OCI-M2 (cell line): ENCODE measurements around the gene CTSC.
"Not testable (repeated sequence)": the region's sequence is repeated elsewhere in the genome, so short reads cannot be mapped to it uniquely, and the experiment has no call there.

Source experiments
- DNase-seq: peaks from one replicate; lab custom pipeline; 2025; ENCODE audit not compliant: unreplicated experiment; lab: John Stamatoyannopoulos, UW

CTSC gene

DNA sequence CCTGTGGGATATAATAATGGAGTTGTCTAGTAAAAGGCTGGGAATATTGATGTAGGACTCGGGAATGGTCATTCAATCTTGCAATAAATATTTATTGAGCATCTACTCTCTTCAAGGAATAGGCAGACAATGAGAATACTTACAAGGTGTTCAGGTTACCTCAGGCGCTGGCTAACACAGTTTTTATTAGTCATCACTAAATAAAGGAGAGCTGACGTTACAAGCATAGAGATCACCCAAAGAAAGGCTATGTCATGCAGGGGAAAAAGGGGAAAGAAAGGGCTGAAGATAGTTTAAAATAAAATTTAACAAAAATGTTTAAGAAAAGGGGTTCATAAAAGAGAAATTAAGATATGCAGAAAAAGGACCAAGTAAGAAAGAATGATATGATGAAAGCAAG, 15.8 kb upstream of the CTSC start:
- DNase-seq = no peak

DNA sequence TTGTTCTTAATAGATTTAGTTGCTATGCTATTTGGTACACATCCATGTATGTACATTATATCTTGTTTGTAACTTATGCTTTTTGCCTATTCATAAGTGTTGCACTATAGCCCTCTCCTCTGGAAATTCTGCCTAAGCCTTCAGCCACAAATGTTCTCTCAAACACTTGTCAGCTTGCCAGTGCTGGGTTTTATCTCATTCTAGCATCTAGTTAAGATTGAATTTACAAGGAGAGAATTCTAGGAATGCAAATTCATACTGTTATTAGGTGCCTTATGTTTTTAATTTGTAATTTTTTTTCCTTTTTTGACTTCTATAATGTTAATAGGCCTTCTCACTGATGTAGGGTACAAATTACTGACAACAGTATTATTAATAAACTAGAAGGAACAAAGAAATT, 14.6 kb upstream of the CTSC start:
- DNase-seq = no peak

DNA sequence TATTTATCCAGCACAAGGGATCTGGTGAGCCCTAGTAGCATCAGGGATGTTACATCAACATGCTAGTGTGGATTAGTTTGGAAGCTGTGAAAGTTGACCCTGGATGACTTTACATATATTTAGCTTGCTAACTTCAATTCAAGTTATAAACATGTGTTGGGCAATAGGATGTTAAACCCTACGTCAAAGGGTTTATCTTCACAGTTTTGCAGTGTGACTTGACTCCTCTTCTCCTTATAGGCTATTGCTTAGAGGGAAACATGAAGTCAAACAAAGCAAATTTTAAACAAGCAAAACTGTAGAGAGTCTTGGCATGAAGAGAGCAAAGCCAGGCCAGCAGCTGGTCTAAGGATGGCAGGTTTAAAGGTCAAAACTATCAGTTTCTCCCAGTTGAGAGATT, 11.3 kb upstream of the CTSC start:
- no peak for DNase-seq

DNA sequence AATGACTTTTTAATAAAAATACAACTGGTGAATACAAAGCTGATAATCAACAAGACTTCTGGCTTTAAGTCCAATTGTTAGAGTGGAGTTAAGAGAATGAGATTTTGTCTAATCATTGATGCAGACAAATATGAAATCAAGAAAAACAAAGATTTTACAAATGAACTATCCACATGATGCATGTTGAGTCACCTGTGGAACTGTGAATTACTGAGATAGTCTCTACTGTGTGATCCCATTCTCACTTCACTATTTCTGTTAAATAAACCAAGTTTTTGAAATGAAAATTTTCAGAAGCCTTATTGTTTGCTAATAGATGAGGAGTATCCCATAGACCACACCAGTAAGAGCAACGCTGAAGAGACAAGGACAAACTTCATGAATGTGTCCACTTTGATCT, 8.4 kb upstream of the CTSC start:
- no peak for DNase-seq

DNA sequence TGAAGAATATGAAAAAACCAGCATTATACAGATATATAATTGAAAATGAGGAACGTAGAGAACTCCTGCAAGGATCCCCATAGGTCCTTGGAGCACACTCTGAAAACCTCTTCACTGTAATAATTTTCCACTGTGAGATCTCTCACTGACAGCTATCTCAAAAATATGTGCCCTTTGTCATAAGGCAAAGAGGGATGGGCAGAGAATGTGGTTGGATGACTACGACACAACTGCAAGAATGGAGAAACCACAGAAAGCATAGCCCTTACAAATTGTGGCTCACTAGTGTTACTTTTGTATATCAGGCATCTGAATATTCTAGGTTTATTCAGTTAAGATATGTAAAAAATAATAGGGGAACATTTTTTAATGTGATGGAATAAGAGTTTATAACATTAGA, 7.9 kb upstream of the CTSC start:
- no peak for DNase-seq

DNA sequence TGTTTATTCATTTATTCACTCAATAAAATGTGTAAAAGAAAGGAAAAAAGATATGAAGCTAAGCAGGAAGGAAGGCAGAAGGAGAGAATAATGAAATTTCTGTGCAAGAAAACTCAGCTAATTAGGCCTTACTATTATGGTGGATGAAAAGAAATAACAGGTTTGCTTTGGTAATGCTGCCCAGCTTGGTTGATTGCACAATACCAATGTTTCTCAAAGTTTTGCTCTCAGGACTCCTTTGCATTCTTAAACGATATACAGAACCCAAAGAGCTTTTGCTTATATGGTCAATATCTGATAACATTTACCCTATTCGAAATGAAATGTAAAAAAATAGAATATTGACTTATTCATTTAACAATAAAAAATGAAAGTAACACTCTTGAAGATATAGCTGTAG, 7.3 kb upstream of the CTSC start:
- no peak for DNase-seq

DNA sequence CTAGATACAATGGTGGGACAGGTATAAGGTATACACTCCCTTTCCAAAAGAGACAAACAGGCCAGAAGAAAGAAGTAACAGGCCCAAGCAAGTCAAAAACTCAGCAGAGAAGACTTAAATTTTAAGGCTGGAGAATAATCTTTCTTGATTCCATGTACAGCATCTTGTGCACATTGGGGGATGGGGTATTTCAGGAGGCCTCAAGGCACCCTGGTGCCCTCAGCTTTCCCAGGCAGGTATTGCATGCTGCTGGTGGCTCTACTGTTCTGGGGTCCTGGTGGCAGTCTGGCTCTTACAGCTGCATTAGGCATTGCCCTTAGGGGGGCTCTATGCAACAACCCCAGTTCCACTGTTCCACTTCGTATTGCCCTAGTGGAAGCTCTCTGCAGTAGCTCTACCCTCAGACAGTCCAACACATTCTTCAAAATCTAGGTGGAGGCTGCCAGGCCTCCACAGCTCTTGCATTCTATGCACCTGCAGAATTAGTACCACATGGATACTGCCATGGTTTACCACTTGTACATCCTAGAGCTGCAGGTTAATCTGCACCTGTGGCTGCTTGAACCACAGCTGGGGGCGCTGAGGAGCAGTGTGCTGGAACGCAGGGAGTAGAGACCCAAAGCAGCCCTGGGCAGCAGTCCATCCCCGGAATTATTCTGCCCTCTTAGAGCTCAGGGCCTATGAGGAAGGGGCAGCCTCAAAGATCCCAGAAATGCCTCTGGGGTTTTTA, 4.2 kb upstream of the CTSC start:
- DNase-seq = no peak

DNA sequence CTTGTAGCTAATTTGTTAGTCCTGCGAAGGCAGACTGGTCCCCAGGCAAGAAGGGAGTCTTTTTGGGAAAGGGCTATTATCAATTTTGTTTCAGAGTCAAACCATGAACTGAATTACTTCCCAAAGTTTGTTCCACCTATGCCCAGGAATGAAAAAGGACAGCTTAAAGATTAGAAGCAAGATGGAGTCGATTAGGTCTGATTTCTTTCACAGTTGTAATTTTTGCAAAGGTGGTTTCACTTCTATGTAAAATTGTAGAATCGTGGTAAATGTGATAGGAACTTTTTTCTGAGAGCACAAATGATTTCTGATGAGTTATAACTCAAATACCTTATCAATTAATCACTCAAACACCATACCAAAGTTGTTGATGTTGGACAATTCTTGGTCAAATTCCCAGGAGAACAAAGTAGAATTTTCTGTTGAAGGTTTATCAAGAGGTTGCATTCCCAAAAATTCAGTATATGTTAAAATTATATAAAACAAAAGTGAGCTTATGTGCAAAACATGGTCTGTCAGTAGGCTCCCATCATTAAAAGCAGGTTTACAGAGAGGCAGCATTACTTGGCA, 2.9 kb upstream of the CTSC start:
- no peak for DNase-seq

DNA sequence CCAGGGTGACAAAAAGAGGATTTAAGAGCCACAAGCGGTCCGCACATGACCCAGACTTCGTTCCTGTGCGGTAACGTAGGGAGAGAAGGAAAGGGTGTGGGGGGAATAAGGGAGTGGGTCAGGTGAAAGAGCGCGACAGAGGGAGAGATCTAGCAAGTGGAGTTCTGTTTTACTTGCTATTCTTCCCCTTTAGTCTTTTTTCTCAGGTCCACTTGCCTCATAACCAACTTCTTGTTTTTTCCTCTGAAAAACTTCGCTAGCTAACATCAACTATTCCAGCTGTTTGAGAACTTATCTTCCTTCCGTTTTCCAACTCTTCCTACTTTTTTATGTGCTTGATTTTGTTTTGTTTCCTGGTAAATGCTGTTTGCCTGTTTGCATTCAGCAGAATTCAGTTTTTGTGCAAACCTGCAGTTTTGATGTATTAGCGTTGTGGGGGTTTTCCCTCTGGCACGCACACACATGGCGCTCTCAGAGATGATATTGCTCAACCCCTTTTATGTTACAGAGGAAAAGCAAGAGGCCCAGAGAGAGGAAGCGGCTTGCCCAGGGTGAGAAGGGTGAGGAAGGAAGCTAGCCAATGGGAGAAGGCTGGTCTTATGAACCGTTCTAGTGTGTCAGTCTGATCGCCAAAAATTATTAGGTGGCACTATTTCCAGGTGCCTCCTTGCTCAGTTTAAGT, 592 bp upstream of the CTSC start:
- DNase-seq = no peak

DNA sequence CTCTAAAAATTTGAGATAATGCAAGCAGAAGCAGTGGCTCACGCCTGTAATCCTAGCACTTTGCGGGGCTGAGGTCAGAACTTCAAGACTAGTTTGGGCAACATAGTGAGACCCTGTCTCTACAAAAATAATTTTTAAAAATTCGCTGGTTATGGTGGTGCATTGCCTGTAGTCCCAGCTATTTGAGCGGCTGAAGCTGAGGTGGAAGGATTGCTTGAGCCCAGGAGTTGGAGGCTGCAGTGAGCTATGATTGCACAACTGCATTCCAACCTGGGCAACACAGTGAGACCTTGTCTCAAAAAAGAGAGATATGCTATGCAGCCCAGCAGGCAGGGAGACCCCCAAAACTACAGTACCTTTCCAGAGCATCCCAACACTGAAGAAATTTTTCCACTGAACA, 2.3 kb downstream of the CTSC start:
- DNase-seq = no peak

DNA sequence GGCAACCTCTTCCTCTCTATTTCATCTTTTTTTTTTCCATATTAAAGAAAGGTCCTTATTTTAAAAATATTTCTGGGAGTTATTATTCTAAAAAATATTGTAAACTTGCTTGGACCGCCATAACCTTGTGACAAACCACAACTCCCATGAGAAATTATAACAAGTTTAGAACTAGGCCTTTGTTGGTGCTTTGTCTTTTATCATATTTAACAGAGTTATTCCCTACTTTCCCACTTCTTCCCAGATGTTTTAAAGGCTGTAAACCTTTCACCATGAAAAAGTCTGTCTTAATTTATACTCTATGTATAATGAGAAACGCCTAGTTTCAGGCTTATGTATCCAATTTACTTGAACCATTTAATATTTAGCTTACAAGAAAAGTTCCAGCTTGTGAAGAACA, 3.7 kb downstream of the CTSC start:
- DNase-seq = no peak

DNA sequence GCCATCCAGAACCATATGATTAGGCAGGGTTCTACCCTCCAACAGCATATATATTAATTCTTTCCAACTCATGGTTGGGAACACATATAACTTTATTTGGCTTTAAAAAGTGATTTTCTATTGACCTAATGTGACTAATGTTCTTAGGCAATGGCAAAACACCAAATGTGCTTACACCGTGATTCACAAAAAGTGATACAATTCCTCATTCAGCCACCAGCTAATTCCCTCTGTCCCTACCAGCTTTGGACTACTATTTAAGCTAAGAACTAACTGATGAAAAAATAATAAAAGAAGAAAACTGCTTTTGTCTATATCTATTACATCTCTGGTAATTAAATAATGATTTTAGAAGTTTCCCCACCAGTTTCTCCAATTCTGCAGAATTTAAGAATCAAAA, 4.7 kb downstream of the CTSC start:
- DNase-seq = no peak

DNA sequence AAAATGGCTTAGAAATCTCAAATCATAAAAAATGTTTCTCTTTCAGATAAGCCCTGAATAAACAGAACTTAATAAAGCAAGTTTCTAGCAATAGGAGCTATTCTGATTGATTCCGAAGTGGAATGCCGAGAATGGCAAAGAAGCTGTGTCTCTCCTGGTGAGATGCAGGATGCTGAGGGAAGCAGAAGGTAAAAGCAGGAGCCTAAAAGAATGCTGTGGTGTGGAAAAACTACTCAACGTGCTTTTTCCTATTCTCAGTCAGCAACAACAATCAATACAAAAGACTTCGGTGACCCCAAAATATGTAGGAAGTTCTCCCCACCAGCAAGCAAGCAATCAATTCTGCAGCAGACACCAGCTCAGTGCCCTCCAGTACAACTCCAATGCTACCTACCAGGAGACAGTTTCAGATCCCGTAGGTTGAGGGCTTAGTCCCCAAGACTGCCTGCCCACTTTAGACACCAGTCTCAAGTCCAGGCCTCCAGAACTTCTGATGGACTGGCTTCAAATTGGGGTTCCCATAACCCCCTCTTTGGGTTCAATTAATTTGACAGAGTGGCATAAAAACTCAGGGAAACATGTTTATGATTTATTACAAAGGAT, 6.6 kb downstream of the CTSC start:
- no peak for DNase-seq

DNA sequence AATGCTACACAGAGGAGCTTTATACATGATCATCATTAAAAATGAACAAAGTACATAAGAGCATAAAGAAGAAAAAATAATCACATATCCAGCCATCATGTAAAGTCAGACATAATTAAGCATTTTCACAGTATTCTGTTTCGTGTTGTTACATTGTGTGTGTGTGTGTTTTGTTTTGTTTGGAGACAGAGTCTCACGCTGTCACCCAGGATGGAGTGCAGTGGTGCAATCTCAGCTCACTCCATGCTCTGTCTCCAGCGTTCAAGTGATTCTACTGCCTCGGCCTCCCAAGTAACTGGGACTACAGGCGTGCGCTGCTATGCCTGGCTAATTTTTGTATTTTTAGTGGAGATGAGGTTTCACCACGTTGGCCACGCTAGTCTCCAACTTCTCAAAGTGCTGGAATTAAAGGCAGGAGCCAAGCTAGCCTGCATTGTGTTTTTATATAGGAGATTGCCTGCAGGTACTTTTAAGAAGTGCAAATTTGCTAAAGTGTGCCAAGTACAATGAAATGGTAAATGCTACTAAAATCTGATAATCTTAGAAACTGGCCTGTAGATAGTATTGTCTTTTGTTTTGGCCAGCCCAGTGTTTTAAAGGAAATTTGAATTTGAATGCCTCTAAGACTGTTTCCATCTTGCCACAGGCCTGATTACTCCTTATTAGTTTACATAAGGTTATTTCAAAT, 7.8 kb downstream of the CTSC start:
- DNase-seq = no peak

DNA sequence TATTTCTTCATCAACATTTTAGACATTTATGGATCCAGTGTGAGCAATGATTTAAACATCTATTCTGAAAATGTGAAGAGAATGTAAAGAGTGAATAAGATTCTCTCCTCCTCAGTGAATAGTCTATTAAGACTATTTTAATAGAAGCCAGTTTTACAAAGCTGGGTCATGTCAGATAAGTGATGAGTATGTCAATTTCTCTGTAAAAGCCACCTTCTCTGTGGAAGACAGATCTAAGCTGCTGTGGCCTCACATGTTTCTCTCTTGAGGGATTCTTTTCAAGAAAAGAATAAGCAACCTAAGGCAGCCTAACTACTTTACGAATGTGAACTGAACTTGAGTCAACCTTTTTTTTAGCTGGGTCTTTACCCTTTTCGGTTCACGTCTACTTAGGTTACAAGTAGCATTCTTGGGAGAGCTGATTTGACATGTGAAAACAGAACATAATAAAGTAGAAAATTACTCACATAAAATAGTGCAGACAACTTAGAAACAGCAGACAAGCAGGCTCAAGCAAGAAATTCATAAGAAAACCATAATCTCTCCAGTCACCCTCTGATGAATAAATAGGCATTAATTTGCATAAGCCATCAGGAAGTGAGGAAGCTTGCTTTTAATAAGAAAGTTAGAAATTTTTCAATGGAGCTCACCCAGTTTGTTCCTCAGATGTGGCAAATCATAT, 9.9 kb downstream of the CTSC start:
- no peak for DNase-seq

DNA sequence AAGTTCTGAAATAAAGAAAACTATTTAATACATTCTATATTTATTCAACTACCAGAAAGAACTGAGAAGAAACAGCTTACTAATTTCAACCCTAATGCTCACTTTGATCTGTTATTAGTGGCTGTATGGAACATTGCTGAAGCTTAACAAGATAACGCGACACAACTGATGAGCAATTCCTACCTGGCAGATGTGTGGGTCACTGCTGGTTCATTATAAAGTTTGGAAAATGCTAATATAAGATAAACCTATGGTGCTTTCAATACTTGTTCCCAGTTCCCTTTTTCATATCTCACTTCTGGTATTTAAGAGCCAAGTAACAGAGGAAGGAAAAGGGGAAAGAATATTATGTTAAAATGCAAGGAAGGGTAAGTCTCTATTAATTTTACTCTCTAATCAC, 10.5 kb downstream of the CTSC start:
- DNase-seq = no peak

DNA sequence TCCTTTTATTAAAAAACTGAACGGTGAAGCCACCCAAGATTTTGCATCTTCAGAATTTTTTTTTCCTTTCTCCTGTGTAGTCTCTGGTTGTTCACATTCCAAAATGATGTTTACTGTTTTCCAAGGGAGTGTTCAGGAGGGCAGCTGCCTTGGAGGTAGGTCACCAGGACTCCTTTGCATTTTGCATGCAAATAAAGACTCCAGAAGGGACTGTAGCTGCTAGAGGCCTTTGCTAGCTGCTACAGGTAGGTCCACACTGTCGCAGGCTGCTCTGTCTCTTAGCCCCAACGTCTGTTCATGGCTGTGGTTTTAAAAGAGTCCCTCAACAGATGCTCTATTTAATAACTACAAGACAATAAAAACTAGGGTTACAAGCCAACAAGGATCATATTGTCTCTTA, 11.4 kb downstream of the CTSC start:
- no peak for DNase-seq

DNA sequence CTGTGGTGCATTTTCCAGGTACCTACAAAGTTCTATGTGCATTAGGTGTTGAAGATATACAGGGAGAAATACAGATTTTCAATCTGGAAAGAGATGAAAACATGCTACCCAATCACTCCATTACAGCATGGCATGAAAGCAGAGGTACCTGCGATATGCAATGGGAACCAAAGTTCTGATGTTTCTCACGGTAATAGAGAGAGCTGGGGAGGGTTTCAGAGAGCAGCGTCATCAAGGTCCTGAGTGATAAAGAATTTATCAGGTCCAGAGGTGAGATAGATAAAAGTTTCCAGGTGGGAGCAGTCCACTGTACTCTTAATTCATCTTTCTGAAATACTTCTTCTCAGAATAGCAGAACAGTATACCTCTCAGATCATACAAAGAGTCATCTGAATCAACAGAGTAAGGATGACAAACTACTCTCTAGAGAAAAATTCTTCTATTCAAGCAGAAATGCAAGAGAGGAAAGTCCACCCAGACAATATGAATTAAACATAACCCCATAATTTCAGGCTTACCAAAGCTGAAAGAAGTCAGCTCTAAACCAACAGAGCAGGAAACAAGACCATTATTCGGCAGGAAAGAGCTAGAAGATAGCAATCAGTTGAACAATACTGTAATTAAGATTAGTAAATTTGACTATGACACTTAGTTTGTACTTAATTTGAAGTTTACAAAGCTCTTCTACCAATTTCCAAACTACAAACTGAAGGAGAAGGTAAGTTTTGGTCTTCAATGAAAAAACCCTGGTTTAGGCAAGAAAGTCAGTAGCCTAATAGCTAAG, 12.8 kb downstream of the CTSC start:
- no peak for DNase-seq

DNA sequence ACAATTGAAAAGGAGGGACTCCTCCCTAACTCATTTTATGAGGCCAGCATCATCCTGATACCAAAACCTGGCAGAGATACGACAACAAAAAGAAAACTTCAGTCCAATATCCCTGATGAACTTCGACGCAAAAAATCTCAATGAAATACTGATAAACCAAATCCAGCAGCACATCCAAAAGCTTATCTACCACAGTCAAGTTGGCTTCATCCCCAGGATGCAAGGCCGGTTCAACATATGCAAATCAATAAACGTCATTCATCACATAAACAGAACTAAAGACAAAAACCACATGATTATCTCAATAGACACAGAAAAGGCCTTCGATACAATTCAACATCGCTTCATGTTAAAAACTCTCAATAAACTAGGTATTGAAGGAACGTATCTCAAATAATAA, 14.7 kb downstream of the CTSC start:
- DNase-seq = not testable (repeated sequence)

DNA sequence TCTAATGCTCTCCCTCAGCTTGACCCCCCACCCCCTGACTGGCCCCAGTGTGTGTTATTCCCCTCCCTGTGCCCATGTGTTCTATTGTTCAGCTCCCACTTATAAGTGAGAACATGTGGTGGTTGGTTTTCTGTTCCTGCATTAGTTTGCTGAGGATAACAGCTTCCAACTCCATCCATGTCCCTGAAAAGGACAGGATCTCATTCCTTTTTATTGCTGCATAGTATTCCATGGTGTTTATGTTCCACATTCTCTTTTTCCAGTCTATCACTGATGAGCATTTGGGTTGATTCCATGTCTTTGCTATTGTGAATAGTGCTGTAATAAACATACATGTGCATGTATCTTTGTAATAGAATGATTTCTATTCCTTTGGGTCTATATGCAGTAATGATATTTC, 16.1 kb downstream of the CTSC start:
- not testable (repeated sequence) for DNase-seq
